Endothelial cell of umbilical vein (primary cell): ENCODE results near the gene EP400. TPM values are rescaled to one million over a fixed set of nuclear protein-coding genes. Genes with fewer than 3 reads are reported as not detected.

ENCODE experiments used
- BruUV-seq: library from RNA; stranded (reverse); fragments of 400-500 nt; replicated peaks from 2 replicates; lab custom pipeline; 2021; lab: Mats Ljungman, UMichigan
- CTCF ChIA-PET: fragments of 300-600, 350-600 bp; sonication (Branson Sonifier 250); formaldehyde crosslinking; loops from one replicate; lab custom pipeline; 2021; ENCODE audit warnings: antibody characterized with exemption, inconsistent platforms; lab: Charles Lee
- POLR2A ChIA-PET: fragments of 300-600, 350-600 bp; sonication (Branson Sonifier 250); formaldehyde crosslinking; loops from one replicate; lab custom pipeline; 2021; ENCODE audit warnings: antibody characterized with exemption, inconsistent platforms; lab: Charles Lee
- DNase-seq: peaks from one replicate; pipeline ENCODE4 v3.0.0-alpha.2; 2011; ENCODE audit warnings: low read depth, low spot score
- FAIRE-seq: peaks from 2 replicates; lab custom pipeline; 2011; peaks lifted over from hg19 to GRCh38; lab: Jason Lieb, UNC
- H2AFZ ChIP-seq: 2 replicates; pipeline ENCODE4 v1.6.0; 2012; ENCODE audit warnings: low read depth, low read length, control low read depth, inconsistent platforms
- H3K27ac ChIP-seq: 2 replicates; pipeline ENCODE4 v1.5.1; 2011; ENCODE audit warnings: low read depth, mild to moderate bottlenecking, control low read depth, low read length, moderate library complexity; ENCODE audit not compliant: insufficient read depth
- H3K27me3 ChIP-seq, 2 experiments: 2 replicates each; pipeline versions ENCODE4 v1.6.0 to v1.6.1; 2011; ENCODE audit warnings: low read length in 2 of 2, mixed read lengths in 1 of 2; ENCODE audit not compliant: control insufficient read depth in 2 of 2, insufficient read depth in 2 of 2
- H3K36me3 ChIP-seq, 2 experiments: 2 replicates in 1 of 2; 3 replicates in 1 of 2; pipeline ENCODE4 v1.5.1; 2011; ENCODE audit warnings: low read length in 2 of 2, mild to moderate bottlenecking in 1 of 2, moderate library complexity in 1 of 2; ENCODE audit not compliant: control insufficient read depth in 2 of 2, insufficient read depth in 2 of 2; ENCODE audit errors: extremely low read depth in 1 of 2
- H3K4me1 ChIP-seq: 3 replicates; pipeline ENCODE4 v1.5.1; 2011; ENCODE audit warnings: mild to moderate bottlenecking, low read length; ENCODE audit not compliant: control insufficient read depth, insufficient read depth; ENCODE audit errors: extremely low read depth
- H3K4me2 ChIP-seq: 2 replicates; pipeline ENCODE4 v1.6.1; 2011; ENCODE audit warnings: low read length, control low read depth, mixed read lengths; ENCODE audit not compliant: insufficient read depth
- H3K4me3 ChIP-seq, 3 experiments: fragments of 200-600 bp in 1 of 3; sonication (generic), shearing (Covaris generic) in 1 of 3; replicated peaks in 1 of 3; 2 replicates each; pipeline ENCODE4 v1.5.1; 2011 to 2016; ENCODE audit warnings: control low read depth in 3 of 3, low read length in 3 of 3, mild to moderate bottlenecking in 2 of 3, inconsistent platforms in 1 of 3, low read depth in 1 of 3, moderate library complexity in 1 of 3; ENCODE audit not compliant: insufficient read depth in 1 of 3
- H3K79me2 ChIP-seq: 2 replicates; pipeline ENCODE4 v1.6.0; 2012; ENCODE audit warnings: low read length, inconsistent platforms; ENCODE audit not compliant: control insufficient read depth, insufficient read depth
- H3K9ac ChIP-seq: replicated peaks from 2 replicates; pipeline ENCODE3; 2011; ENCODE audit warnings: low read length, control low read depth; ENCODE audit not compliant: insufficient read depth; ENCODE audit errors: extremely low read depth
- H3K9me1 ChIP-seq: replicated peaks from 3 replicates; pipeline ENCODE4 v1.6.0; 2011; ENCODE audit warnings: mild to moderate bottlenecking, low read length; ENCODE audit not compliant: control insufficient read depth, insufficient read depth; ENCODE audit errors: extremely low read depth
- H3K9me3 ChIP-seq: replicated peaks from 2 replicates; pipeline ENCODE4 v1.5.1; 2012; ENCODE audit warnings: low read length, inconsistent platforms; ENCODE audit not compliant: control insufficient read depth, insufficient read depth
- H4K20me1 ChIP-seq: replicated peaks from 2 replicates; pipeline ENCODE3; 2011; ENCODE audit warnings: mild to moderate bottlenecking, low read length; ENCODE audit not compliant: control insufficient read depth, insufficient read depth; ENCODE audit errors: extremely low read depth
- EZH2 ChIP-seq: IDR thresholded peaks from 2 replicates; pipeline ENCODE4 v1.6.1; 2012; ENCODE audit warnings: borderline replicate concordance, low read depth, mild to moderate bottlenecking, moderate library complexity, low read length, inconsistent platforms; ENCODE audit not compliant: severe bottlenecking
- FOS ChIP-seq: IDR thresholded peaks from 2 replicates; pipeline ENCODE4 v1.6.1; 2011; ENCODE audit warnings: mild to moderate bottlenecking, low read length, moderate library complexity, borderline replicate concordance; ENCODE audit not compliant: insufficient read depth
- MYC ChIP-seq: IDR thresholded peaks from one replicate; pipeline ENCODE4 v1.6.1; 2011; ENCODE audit warnings: mild to moderate bottlenecking, low read depth, low read length
- POLR2A ChIP-seq: IDR thresholded peaks from 2 replicates; pipeline ENCODE4 v1.6.1; 2012; ENCODE audit warnings: low read depth, mild to moderate bottlenecking, control low read depth, low read length
- POLR2AphosphoS5 ChIP-seq: IDR thresholded peaks from 2 replicates; pipeline ENCODE4 v1.6.1; 2012; ENCODE audit warnings: low read depth, mild to moderate bottlenecking, control low read depth, low read length, moderate library complexity; ENCODE audit not compliant: insufficient read depth
- dilution Hi-C: fragments of 300-500 bp; cut with MboI; formaldehyde crosslinking; loops from one replicate; pipeline ENCODE4 v1.15.0; 2019; ENCODE audit warnings: low sequenced_read_pairs; ENCODE audit not compliant: extremely low pct_ligation_motif_present
- intact Hi-C: fragments of 100-400 bp; cut with micrococcal nuclease; formaldehyde crosslinking; loops from one replicate; pipeline ENCODE4 v1.10.0; 2022
- polyA plus RNA-seq, 4 experiments: library from polyadenylated mRNA; depleted of rRNA in 3 of 4; stranded (reverse) in 3 of 4; unstranded in 1 of 4; fragments of >200 nt; gene quantifications; 2 replicates each; pipeline versions ENCODE4 v1.2.1 to v1.2.3, GENCODE V29; 2011 to 2012; ENCODE audit warnings: missing spikeins in 1 of 4
- total RNA-seq: library from RNA; stranded (reverse); gene quantifications from 2 replicates; pipeline ENCODE4 v1.2.3, GENCODE V29; 2021
- TF ChIP-seq, protein P1 (sequence below): IDR thresholded peaks from 2 replicates; pipeline ENCODE4 v1.6.1; 2011; ENCODE audit not compliant: insufficient read depth, insufficient read length
- TF ChIP-seq, protein P2 (sequence below), 2 donors: IDR thresholded peaks; 1 replicate in 1 of 2; 2 replicates in 1 of 2; pipeline ENCODE4 v1.5.1; 2011; ENCODE audit warnings: low read length in 2 of 2, mild to moderate bottlenecking in 2 of 2, moderate library complexity in 2 of 2, control low read depth in 1 of 2, inconsistent platforms in 1 of 2, low read depth in 1 of 2; ENCODE audit not compliant: insufficient read depth in 1 of 2; ENCODE audit errors: extremely low read depth in 1 of 2

Gene EP400
- total and polyA plus RNA-seq, 2 donors (not counting 3 experiments of a cell fraction or from before 2014, with no cell fraction given) = 9.0 to 57.7 TPM

DNA sequence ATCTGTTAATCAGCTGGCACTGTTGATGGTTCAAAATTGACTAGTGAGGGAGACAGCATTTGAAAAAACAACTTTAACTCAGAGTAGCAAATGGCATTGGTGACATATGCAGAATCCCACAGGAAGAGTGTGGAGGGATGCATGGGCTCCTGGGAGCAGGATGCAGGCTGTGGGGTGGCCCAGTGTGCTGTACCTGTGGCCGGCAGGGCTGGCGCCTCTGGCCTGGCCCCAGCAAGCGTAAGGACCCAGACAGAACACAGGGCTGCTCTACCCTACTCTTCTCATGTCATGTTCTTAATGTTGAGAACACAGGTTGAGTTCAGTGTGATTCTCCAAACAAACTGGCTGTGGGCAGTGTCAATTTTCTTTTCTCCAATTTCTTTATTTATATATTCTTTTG, 160.9 kb downstream of the EP400 start:
- no TSS peak for BruUV-seq
- intact Hi-C loops (no loop called here), dilution Hi-C loops (no loop called here)
- Histone ChIP-seq H3K9me1 (no peaks in the 10 kb centered on the region), H3K27me3 (no peaks in the 10 kb centered on the region), H3K36me3 (peaks cover 0 to 22% of the 10 kb centered on the region in 2 experiments), H3K9me3 (no peaks in the 10 kb centered on the region), H3K79me2 (no peaks in the 10 kb centered on the region), H3K9ac (no peak overlapping the region), H3K4me3 (no peak overlapping the region), H4K20me1 (no peaks in the 10 kb centered on the region), H3K27ac (no peak overlapping the region), H2AFZ (no peak overlapping the region), H3K4me2 (no peak overlapping the region), H3K4me1 (no peaks in the 10 kb centered on the region)
- TF ChIP-seq POLR2AphosphoS5 = no peak
- no peak for TF ChIP-seq FOS
- TF ChIP-seq, protein P1, sequence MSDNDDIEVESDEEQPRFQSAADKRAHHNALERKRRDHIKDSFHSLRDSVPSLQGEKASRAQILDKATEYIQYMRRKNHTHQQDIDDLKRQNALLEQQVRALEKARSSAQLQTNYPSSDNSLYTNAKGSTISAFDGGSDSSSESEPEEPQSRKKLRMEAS = no peak
- TF ChIP-seq EZH2 = no peak
- TF ChIP-seq MYC = no peak
- TF ChIP-seq POLR2A = no peak
- TF ChIP-seq, protein P2, sequence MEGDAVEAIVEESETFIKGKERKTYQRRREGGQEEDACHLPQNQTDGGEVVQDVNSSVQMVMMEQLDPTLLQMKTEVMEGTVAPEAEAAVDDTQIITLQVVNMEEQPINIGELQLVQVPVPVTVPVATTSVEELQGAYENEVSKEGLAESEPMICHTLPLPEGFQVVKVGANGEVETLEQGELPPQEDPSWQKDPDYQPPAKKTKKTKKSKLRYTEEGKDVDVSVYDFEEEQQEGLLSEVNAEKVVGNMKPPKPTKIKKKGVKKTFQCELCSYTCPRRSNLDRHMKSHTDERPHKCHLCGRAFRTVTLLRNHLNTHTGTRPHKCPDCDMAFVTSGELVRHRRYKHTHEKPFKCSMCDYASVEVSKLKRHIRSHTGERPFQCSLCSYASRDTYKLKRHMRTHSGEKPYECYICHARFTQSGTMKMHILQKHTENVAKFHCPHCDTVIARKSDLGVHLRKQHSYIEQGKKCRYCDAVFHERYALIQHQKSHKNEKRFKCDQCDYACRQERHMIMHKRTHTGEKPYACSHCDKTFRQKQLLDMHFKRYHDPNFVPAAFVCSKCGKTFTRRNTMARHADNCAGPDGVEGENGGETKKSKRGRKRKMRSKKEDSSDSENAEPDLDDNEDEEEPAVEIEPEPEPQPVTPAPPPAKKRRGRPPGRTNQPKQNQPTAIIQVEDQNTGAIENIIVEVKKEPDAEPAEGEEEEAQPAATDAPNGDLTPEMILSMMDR (IDR thresholded peaks at IDR 0.05; ENCODE audit: extremely low read depth in 1 of 2, insufficient read depth in 1 of 2, low read depth in 1 of 2, low read length in 2 of 2) = no peak
- FAIRE-seq (no peak), DNase-seq (no peak)
- CTCF ChIA-PET = no interaction called here
- POLR2A ChIA-PET = no interaction called here
